ENCODE results near the gene DCAF10.
"Not testable (repeated sequence)": the region's sequence is repeated elsewhere in the genome, so short reads cannot be mapped to it uniquely, and the experiment has no call there.

Gene DCAF10

DNA sequence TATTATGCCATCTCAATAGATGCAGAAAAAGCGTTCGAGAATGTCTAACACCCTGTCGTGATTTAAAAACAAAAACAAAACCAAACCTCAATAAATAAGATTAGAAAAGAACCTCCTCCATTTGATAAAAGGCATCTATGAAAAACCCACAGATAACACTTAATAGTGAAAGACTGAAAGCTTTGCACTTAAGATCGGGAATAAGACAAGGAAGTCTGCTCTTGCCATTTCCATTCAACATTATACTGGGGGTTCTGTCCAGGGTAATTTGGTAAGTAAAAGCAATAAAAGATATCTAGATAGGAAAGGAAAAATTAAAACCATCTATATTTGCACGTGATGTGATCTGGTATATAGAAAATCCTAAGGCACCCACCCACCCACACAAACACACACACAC, 8.5 kb upstream of the DCAF10 start:
- no peak for DNase-seq (ENCODE audit: low spot score)

DNA sequence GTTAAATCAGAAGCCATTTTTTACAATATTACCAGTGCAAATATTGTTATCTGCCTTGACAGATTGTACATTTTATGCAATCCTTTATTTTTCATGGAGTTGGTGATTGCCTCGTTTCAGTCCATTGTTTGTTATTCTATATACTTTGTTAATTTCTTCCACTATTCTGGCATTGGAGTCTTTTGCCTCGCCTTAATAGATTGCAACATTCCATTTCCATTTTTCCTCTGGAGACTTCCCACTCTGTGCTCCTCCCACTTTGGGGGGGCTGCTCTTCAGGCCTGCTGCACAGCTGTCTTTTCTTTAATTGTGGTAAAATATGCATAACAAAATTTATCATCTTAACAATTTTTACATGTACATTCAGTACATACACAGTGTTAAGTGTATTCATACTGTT, 4.4 kb upstream of the DCAF10 start:
- DNase-seq (ENCODE audit: low spot score): no peak

DNA sequence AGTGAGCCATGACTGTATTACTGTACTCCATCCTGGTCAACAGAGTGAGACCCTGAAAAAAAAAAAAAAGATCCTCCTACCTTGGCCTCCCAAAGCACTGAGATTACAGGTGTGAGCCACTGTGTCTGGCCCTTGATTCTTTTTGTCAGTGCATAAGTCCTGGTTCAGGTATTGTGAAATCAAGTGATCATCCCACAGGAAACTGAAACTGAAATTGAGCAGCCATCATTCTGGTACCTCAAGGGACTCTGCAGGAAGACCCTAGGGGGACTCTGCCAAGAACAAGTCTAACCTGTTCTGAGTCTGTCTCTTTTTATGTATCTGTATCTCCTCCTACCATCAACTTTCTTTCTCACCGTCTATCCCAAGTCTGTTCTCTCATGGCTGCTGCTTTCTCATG, 1.9 kb upstream of the DCAF10 start:
- DNase-seq (ENCODE audit: low spot score): no peak

DNA sequence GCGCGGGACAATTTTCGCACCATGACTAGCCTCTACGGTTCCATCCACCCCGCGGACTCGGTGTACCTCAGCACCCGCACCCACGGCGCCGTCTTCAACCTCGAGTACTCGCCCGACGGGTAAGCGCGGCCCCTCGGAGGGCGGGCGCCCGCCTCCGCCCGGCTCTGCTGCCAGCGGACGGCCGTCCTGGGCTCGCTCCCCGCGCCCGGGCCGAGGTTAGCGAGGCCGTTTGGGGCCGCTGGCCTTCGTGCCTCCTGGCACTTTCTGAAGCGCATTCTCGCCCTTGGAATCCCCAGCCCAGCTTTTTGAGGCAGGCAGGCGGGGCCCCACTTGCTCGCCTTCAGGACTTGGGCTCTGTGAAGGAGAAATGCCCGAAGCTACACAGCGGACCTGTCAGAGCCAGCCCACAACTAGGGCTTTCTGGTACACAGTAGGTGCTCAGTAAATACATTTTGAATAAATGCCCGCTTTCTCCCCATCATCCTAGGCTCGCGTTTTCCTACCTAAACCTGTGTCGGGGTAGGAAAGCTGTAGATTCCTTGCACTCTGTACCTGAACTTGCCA, 772 bp downstream of the DCAF10 start:
- no peak for DNase-seq (ENCODE audit: low spot score)

GRCh38 chr9:37801959-37802711, 1.5 kb downstream of the DCAF10 start:
- no peak for DNase-seq (ENCODE audit: low spot score)

GRCh38 chr9:37806271-37806670, 5.7 kb downstream of the DCAF10 start:
- DNase-seq (ENCODE audit: low spot score): no peak

GRCh38 chr9:37809676-37810075, 9.1 kb downstream of the DCAF10 start:
- DNase-seq (ENCODE audit: low spot score): not testable (repeated sequence)

GRCh38 chr9:37811906-37812476, 11.4 kb downstream of the DCAF10 start:
- DNase-seq (ENCODE audit: low spot score): no peak

GRCh38 chr9:37812773-37813379, 12.3 kb downstream of the DCAF10 start:
- no peak for DNase-seq (ENCODE audit: low spot score)

DNA sequence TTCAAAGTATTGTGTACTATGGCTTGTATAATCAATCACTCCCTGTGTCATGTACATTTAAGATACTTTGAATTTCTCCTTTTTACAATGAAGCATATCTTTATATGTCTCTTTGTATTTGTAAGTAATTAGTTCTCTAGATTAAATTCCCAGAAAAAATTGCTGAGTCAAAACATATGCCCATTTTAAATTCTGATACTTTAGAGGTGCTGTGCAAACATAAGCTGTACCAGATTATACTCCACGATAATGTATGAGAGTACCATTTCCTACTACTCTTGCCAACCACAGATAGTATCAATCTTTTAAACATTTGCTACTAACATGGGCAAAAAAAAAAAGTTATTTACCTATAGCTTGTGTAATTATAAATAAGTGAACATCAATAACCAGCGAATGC, 18.3 kb downstream of the DCAF10 start:
- DNase-seq (ENCODE audit: low spot score): no peak

GRCh38 chr9:37820142-37820541, 19.5 kb downstream of the DCAF10 start:
- no peak for DNase-seq (ENCODE audit: low spot score)

GRCh38 chr9:37825174-37825573, 24.6 kb downstream of the DCAF10 start:
- not testable (repeated sequence) for DNase-seq (ENCODE audit: low spot score)

GRCh38 chr9:37827483-37828165, 27.0 kb downstream of the DCAF10 start:
- no peak for DNase-seq (ENCODE audit: low spot score)

GRCh38 chr9:37835821-37836220, 35.2 kb downstream of the DCAF10 start:
- no peak for DNase-seq (ENCODE audit: low spot score)

DNA sequence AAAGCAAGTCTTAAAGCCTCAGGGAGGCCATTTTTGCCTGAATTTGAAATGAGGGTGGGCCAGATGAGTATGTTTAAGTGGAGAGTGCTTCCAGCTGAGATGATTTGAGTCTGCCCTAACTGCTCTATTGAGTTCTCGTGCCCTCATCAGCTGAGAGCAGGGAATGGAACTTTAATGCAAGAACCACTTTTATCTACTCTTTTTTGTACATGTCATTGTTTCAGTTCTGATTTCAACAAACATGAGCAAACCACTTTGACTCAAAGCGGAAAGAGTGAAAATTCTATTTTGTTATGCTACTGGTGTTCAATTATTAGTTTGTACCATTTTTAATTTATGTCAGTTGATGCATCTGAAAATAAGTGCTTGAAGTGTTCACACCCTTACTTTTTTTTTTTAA, 35.8 kb downstream of the DCAF10 start:
- DNase-seq (ENCODE audit: low spot score): no peak

DNA sequence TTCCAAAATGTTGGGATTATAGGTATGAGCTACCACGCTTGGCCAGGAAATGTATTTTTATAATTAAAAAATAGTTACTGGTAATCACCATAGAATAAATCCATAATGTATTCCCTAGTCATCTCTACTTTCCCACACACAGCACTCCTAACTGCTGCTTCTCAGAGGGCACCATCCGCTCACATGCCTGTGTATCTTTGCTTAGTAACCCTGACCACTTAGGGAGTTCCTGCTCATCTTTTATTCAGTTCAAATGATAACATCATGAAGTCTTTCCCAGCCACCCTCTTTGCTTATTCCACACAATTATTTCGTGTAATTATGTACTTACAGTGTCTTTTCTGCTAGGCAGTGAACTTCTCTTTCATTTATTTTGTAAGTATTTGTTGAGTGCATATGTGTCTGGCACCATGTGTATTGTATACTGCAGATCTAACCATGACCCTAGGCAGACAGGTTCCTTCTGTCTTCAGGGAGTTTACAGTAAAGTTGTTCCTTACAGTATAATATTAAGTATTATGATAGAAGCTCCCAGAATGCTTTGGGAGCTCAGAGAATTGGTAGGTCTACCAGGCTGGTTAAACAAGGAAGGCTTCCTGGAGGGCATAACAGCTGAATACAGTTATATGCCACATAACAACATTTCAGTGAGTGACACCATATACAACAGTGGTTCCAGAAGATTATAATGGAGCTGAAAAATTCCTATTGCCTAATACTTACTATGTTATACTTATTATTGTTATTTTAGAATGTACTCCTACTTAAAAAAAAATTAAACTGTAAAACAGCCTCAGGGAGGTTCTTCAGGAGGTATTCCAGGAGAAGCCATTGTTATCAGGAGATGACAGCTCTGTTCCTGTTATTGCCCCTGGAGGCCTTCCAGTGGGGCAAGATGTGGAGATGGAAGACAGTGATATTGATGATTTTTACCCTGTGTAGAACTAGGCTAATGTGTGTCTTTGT, 39.2 kb downstream of the DCAF10 start:
- no peak for DNase-seq (ENCODE audit: low spot score)

GRCh38 chr9:37840560-37841194, 40.1 kb downstream of the DCAF10 start:
- DNase-seq (ENCODE audit: low spot score): peak; percentile 67

DNA sequence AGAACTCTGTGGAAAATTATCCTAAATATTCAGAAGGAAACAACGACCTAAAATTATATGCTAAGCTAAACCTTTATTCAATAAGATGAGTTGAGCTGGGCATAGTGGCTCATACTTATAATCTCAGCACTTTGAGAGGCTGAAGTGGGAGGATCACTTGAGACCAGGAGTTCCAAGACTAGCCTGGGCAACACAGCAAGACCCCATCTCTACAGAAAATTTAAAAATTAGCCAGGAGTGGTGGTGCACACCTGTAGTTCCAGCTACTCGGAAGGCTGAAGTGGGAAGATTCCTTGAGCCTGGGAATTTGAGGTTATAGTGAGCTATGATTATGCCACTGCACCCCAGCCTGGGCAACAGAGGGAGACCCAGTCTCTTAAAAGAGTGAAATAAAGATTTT, 51.6 kb downstream of the DCAF10 start:
- no peak for DNase-seq (ENCODE audit: low spot score)

GRCh38 chr9:37856551-37856950, 56.0 kb downstream of the DCAF10 start:
- DNase-seq (ENCODE audit: low spot score): no peak

DNA sequence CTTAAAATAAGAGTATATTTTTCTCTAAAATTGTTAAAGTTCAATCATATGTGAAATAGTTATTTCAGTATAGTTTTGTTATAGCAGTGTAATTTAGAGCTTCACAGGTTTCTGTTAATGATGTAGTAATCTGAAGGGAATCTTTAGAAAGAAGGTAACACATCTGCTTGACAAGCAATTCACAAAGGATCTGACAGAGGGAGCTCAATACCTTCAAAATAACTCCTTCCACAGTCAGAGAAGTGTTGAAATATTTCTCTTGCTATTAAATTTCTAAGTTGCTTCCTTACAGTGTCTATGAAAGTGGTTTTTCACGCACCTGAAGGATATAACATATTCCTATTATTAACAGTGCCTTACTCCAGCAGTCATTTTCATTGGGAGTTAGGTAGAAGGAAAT, 58.4 kb downstream of the DCAF10 start:
- DNase-seq (ENCODE audit: low spot score): no peak

- no peak for DNase-seq (ENCODE audit: low spot score)
Measured at GRCh38 chr9:37862530-37862929, 61.9 kb downstream of the DCAF10 start.

Data from kidney capillary endothelial cell (primary cell).